Smooth muscle cell (in vitro differentiated cells): ENCODE results near the gene GALNT5. TPM values are rescaled to one million over a fixed set of nuclear protein-coding genes. Genes with fewer than 3 reads are reported as not detected.
"Not testable (repeated sequence)": the region's sequence is repeated elsewhere in the genome, so short reads cannot be mapped to it uniquely, and the experiment has no call there.

Source experiments
- DNase-seq: peaks from one replicate; lab custom pipeline; 2025; ENCODE audit not compliant: unreplicated experiment; lab: John Stamatoyannopoulos, UW
- H2AFZ ChIP-seq: fragments of 200-600 bp; sonication (generic); 2 replicates; pipeline ENCODE4 v1.6.0; 2016; ENCODE audit warnings: antibody characterized with exemption, low read depth, mild to moderate bottlenecking
- H3F3A ChIP-seq: fragments of 200-600 bp; sonication (generic); 2 replicates; pipeline ENCODE4 v1.6.0; 2017; ENCODE audit warnings: antibody characterized with exemption, low read depth
- H3K27ac ChIP-seq: fragments of 200-600 bp; sonication (generic); 2 replicates; pipeline ENCODE4 v1.5.1; 2016; ENCODE audit warnings: low read depth, mild to moderate bottlenecking
- H3K27me3 ChIP-seq: fragments of 200-600 bp; sonication (generic); 2 replicates; pipeline ENCODE4 v1.6.1; 2016; ENCODE audit warnings: low read depth, mild to moderate bottlenecking
- H3K36me3 ChIP-seq: fragments of 200-600 bp; sonication (generic); 2 replicates; pipeline ENCODE4 v1.5.1; 2016; ENCODE audit warnings: low read depth
- H3K4me1 ChIP-seq: fragments of 200-600 bp; sonication (generic); 2 replicates; pipeline ENCODE4 v1.5.1; 2016; ENCODE audit warnings: low read depth
- H3K4me2 ChIP-seq: fragments of 200-600 bp; sonication (generic); 2 replicates; pipeline ENCODE4 v1.6.0; 2016; ENCODE audit warnings: mild to moderate bottlenecking
- H3K4me3 ChIP-seq: fragments of 200-600 bp; sonication (generic); 2 replicates; pipeline ENCODE4 v1.5.1; 2016; ENCODE audit warnings: mild to moderate bottlenecking
- H3K79me2 ChIP-seq: fragments of 200-600 bp; sonication (generic); 2 replicates; pipeline ENCODE4 v1.6.0; 2016; ENCODE audit warnings: low read depth, mild to moderate bottlenecking
- H3K9ac ChIP-seq: fragments of 200-600 bp; sonication (generic); 2 replicates; pipeline ENCODE4 v1.6.0; 2016; ENCODE audit warnings: low read depth
- H3K9me3 ChIP-seq: fragments of 200-600 bp; sonication (generic); replicated peaks from 2 replicates; pipeline ENCODE4 v1.5.1; 2016; ENCODE audit warnings: low read depth
- H4K20me1 ChIP-seq: fragments of 200-600 bp; sonication (generic); 2 replicates; pipeline ENCODE4 v1.6.0; 2016; ENCODE audit warnings: low read depth
- CTCF ChIP-seq: fragments of 200-600 bp; sonication (generic); IDR thresholded peaks from 2 replicates; pipeline ENCODE4 v1.5.1; 2017; ENCODE audit warnings: borderline replicate concordance, mild to moderate bottlenecking, antibody characterized with exemption; ENCODE audit not compliant: insufficient read depth, poor library complexity, severe bottlenecking
- WGBS: methylation state at CpG from one replicate; pipeline ENCODE4 v1.1.7; 2016; ENCODE audit warnings: low lambda C conversion rate; 5-methylcytosine and 5-hydroxymethylcytosine counted together
- polyA plus RNA-seq: library from polyadenylated mRNA; unstranded; fragments of >200 nt; fragmentation: Nextera tagmentation; extraction: Ambion mirVana; gene quantifications from 2 replicates; pipeline ENCODE4 v1.2.1, GENCODE V29; 2016
- total RNA-seq: library from RNA; depleted of rRNA; stranded (reverse); fragments of >200 nt; gene quantifications from 2 replicates; pipeline ENCODE4 v1.2.3, GENCODE V29; 2014

The GALNT5 gene
- total and polyA plus RNA-seq, 2 experiments from 2014 or later: 1.8 to 2.0 TPM

- Histone ChIP-seq H3K9me3 (no peaks in the 10 kb centered on the region), H3K9ac (no peak overlapping the region), H3K27me3 (no peaks in the 10 kb centered on the region), H3K4me3 (no peak overlapping the region), H3K36me3 (no peaks in the 10 kb centered on the region), H3K4me1 (no peaks in the 10 kb centered on the region), H3K27ac (no peak overlapping the region), H3K79me2 (no peaks in the 10 kb centered on the region), H4K20me1 (no peaks in the 10 kb centered on the region), H2AFZ (no peak overlapping the region), H3F3A (no peaks in the 10 kb centered on the region), H3K4me2 (no peak overlapping the region)
- DNase-seq: no peak
- TF ChIP-seq CTCF: no peak
- 85% methylated on average over 2 of the region's 2 CpGs for WGBS
These were observed 38.6 kb upstream of the GALNT5 start for GRCh38 chr2:157218911-157219310.

GRCh38 chr2:157220502-157220901 lies 37.0 kb upstream of the GALNT5 start:
- TF ChIP-seq CTCF: no peak
- Histone ChIP-seq H3K4me1 (no peaks in the 10 kb centered on the region), H3K4me3 (no peak overlapping the region), H3K79me2 (no peaks in the 10 kb centered on the region), H3F3A (no peaks in the 10 kb centered on the region), H4K20me1 (no peaks in the 10 kb centered on the region), H3K27me3 (no peaks in the 10 kb centered on the region), H3K36me3 (no peaks in the 10 kb centered on the region), H3K9me3 (no peaks in the 10 kb centered on the region), H3K27ac (no peak overlapping the region), H2AFZ (no peak overlapping the region), H3K4me2 (no peak overlapping the region), H3K9ac (no peak overlapping the region)
- DNase-seq: no peak
- 83% methylated on average over 1 of the region's 1 CpG for WGBS

DNA sequence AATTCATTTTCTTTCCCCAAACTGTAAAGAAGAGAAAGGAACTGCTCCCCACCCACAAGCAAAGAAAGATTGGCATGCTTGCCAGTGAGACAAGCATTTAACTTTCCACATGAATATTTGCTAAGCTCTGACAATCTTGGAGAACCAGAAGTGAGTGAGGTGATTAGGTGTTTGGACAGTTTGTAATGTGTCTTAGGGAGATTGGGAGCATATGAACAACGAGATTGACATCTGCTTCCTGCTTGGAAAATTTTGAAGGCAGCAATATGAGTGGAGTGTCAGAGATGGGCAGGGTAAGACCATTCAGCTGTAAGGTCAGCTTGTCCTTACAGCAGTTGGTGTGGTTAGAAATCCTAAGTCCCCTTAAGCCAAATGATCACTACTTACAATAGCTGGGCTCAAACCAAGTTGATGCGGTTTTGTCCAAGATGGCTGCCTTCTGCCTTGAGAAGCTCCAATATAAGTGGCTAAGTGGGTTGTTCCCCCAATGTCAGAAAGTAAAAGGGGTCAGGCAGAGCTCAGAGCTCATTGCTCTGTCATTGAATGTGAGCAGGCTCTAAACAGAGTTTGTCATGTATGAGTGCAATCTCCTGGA lies 36.0 kb upstream of the GALNT5 start:
- Histone ChIP-seq H3K36me3 (no peaks in the 10 kb centered on the region), H3K4me1 (no peaks in the 10 kb centered on the region), H3F3A (no peaks in the 10 kb centered on the region), H3K9me3 (no peaks in the 10 kb centered on the region), H3K4me3 (no peak overlapping the region), H3K27ac (no peak overlapping the region), H4K20me1 (no peaks in the 10 kb centered on the region), H3K9ac (no peak overlapping the region), H2AFZ (no peak overlapping the region), H3K79me2 (no peaks in the 10 kb centered on the region), H3K27me3 (no peaks in the 10 kb centered on the region), H3K4me2 (no peak overlapping the region)
- no peak for TF ChIP-seq CTCF
- 85% methylated on average over 2 of the region's 2 CpGs for WGBS
- DNase-seq: no peak

- 90% methylated on average over 5 of the region's 5 CpGs for WGBS
These were observed 33.8 kb upstream of the GALNT5 start for GRCh38 chr2:157223624-157224205.

GRCh38 chr2:157224448-157224847 lies 33.1 kb upstream of the GALNT5 start:
- H3K9me3 ChIP-seq, H3K4me1 ChIP-seq, H2AFZ ChIP-seq, H3K4me3 ChIP-seq, H3K27me3 ChIP-seq, H3K4me2 ChIP-seq, H3F3A ChIP-seq, H3K27ac ChIP-seq, H3K9ac ChIP-seq, H3K79me2 ChIP-seq, DNase-seq, H3K36me3 ChIP-seq, H4K20me1 ChIP-seq: not testable (repeated sequence)
- 95% methylated on average over 2 of the region's 2 CpGs for WGBS

More at GRCh38 chr2:157223624-157224205, 33.8 kb upstream of the GALNT5 start:
- TF ChIP-seq CTCF: no peak
- Histone ChIP-seq H2AFZ (no peak overlapping the region), H3K4me1 (no peaks in the 10 kb centered on the region), H3K79me2 (no peaks in the 10 kb centered on the region), H3K27ac (no peak overlapping the region), H3K9me3 (no peaks in the 10 kb centered on the region), H3K4me3 (no peak overlapping the region), H3K9ac (no peak overlapping the region), H4K20me1 (no peaks in the 10 kb centered on the region), H3K27me3 (no peaks in the 10 kb centered on the region), H3K4me2 (no peak overlapping the region), H3K36me3 (no peaks in the 10 kb centered on the region), H3F3A (no peaks in the 10 kb centered on the region)
- no peak for DNase-seq
